ENCODE results near the gene GPC4.

Gene GPC4

DNA sequence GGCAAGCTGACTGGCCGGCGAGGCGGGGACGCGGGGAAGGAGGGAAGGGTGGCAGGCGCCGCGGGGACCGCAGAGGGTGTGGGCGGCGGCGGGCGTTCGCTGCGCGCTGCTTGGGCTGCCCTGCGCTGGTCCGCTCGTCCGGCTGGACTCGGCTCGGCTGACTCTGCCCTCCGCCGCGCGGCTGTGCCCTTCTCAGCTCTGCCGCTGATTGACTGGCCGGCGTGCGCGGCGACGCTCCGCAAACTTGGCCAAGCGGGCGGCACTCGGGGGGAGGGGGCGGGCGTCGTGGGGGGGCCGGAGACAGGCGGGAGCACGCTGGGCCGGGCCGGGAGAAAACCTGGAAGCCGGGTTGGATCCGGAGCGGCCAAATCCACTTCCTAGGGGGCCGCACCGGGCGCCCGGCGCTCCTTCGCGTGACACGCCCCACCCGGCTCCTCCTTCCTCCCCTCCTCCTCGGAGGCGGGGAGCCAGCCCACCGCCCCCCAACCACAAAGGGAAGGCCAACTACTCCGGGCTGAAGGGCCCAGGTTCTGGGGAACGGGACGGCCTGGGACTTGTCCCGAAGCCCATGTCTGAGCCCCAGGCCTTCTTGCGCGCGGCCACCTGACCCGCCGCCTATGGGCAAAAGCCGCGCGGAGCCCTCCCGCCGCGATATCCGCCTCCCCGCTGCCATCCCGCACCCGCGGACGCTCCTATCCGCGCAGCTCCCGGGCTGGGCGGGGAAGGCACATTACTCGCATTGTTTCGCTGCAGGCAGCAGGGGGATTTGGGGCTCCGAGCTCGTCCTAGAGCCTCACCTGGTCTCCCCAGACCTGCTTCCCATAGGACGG, at the start of gene GPC4:
TSS of gene GPC4 (minus strand) at position 214 of the 830 bp plus-strand sequence. CDS start 524 bp downstream, outside the sequence.
- in situ Hi-C loops (cut with HindIII; ENCODE audit: low pct_ligation_motif_present, low pct_unique_long_range_greater_than_20kb, low sequenced_read_pairs): no loop called here
- DNase-seq: peak; percentile 33

DNA sequence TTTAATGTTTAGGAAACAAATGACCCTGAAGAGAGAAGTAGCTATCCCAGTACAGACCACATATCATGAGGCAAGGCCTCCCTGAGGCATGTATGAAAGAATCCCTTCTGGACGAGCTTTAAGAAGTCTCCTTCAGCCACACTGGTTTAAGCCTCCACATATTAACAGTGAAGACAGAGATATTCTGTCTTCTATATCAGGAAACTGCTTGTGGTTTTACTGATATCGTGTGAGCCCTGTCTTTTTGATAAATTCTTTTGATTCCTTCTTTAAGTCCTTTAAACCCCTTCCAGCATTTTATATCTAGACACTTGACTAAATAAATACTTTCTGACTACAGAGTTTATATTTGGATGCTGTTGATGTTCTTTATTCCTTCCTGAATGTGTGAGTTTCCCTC, 45.9 kb upstream of the GPC4 start:
- DNase-seq: no peak
- in situ Hi-C loops (cut with HindIII; ENCODE audit: low pct_ligation_motif_present, low pct_unique_long_range_greater_than_20kb, low sequenced_read_pairs): no loop called here

DNA sequence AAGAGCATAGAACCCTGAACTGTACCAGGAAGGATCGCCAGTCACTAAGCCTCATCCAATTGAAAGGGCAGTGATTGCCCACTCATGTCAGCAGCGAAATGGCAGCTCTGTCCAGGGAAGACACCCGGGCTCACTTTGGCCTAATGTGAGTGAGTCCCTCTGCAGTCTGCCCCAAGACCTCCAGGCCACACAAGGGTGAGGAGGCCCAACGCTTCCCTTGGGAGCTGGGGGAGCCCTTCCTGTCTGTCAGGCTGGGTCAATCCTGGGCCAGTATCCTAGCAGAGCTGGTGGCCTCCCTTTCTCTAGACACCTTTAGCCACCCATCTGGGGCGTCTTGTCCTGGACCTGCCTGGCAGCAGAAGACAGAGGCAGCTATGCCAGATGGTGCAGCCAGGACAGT, 39.6 kb upstream of the GPC4 start:
- in situ Hi-C loops (cut with HindIII; ENCODE audit: low pct_ligation_motif_present, low pct_unique_long_range_greater_than_20kb, low sequenced_read_pairs): no loop called here
- no peak for DNase-seq

DNA sequence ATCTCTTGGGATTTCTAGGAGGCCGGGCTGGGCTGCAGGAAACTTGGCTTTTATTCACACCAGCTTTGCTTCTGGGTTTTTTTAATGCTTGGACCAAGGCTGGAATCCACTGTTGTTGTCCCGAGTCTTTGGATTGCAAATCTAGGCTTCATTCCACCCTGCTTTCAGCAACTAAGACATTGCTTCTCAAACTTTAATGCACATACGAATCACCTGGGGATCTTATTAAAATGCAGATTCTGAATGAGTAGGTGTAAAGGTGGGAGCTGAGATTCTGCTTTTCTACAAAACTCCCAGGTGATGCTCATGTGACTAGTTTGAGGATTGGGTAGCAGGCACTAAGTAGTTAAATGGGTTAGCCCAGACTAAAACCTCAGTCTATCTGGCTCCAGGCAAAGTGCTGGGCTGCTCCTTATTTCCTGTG, 39.2 kb upstream of the GPC4 start:
- no peak for DNase-seq
- in situ Hi-C loops (cut with HindIII; ENCODE audit: low pct_ligation_motif_present, low pct_unique_long_range_greater_than_20kb, low sequenced_read_pairs): no loop called here

DNA sequence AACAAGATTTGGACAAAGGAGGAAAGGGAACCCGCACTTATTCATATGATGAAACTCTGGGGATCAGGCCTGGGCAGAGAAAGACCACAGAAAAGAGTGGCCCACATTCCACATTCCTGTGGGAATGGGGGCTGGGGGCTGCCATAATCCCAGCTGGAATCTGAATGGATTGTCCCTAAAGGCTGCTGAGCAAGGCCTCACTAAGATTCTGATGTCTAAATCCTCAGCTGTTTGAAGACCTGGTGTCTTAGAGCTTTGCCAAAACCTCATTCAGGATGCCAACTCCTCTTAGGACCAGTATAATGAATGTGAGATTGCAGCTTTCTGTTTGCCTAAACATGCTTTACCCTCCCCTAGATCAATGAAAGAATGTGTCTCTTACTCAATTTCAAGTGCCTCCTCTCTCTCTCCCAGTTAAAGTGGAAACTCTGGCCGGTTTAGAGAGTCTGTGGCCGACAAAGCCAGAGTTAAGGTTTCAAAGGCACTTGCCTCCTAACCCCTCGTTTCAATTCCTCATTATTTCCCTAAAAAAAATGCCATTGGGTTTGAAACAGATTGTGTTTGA, 33.3 kb upstream of the GPC4 start:
- no peak for DNase-seq
- in situ Hi-C loops (cut with HindIII; ENCODE audit: low pct_ligation_motif_present, low pct_unique_long_range_greater_than_20kb, low sequenced_read_pairs): no loop called here

DNA sequence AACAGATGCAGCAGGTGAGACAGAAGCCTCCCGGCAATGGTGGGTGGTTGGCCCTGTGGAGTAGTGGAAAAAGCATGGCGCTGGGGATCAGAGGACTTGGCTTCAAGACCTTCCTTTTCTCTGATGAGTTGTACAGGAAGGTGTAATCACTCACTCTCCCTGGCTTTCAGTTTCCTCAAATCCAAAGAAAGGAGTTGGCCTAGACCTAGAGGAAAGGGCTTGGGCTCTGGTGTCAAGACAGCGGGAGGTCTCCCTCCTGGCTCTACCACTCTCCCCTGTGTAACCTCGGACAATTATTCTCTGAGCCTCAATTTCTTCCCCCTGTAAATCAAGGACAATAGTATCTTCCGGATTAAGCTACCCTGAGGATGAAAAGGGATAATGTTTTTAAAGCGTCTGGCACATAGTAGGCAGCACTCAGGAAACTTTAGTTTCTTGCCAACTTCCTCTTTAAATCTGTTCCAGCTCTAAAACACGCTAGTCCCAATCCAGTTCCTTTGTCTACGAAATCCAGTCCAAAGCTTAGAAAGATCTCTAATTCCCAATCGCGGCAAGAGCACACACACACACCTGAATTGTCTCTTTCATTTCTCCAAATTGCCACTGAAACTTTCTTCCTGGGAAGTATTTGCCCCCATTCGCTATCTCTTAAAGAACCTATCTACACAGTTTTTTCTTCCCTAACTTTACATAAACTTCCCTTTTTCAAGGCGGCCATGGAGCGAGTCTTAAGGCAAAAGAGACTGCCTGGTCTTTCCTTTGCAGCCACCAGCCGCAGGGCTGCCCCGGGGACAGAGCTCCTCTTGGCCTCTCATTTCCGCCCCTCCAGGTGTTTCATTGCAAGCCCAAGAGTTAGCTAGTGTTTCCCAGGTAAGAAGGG, 29.9 kb upstream of the GPC4 start:
- in situ Hi-C loops (cut with HindIII; ENCODE audit: low pct_ligation_motif_present, low pct_unique_long_range_greater_than_20kb, low sequenced_read_pairs): no loop called here
- peak; percentile 5 for DNase-seq

DNA sequence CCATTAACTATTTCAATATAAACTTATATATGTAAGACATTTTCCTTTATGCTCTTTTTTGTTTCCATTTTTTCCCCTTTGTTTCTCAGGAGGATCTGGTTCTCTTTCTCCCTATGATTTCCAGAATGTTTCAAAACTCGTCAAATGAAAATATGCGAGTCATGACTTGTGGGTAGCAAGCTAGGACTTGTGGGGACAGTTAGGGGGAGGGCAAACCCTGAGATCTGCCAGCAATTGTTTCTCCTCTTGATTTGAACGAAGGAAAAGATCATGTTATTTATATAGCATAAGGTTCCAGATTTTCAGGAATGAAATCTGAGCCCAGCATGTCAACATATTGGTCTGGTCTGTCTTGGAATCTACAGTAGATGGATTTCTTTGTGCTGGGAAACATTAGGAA, 28.9 kb upstream of the GPC4 start:
- in situ Hi-C loops (cut with HindIII; ENCODE audit: low pct_ligation_motif_present, low pct_unique_long_range_greater_than_20kb, low sequenced_read_pairs): no loop called here
- no peak for DNase-seq

DNA sequence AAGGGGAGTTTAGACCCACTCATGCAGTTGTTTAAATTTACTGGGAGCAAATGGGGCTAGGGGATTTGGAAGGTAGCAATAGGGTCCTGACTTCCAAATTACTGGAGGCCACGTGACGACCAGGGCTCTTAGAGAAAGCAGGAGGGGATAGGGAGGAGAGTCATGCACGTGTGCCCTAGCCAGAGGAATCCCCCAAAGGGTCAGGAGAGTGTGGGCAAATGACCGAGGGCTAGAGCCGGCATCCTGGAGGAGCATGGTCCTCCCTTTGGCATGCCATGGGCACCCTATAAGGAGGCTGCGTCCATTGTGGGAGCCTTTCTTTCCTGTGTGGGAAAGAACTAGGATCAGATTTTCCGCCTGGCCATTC, 25.5 kb upstream of the GPC4 start:
- no peak for DNase-seq
- in situ Hi-C loops (cut with HindIII; ENCODE audit: low pct_ligation_motif_present, low pct_unique_long_range_greater_than_20kb, low sequenced_read_pairs): no loop called here

DNA sequence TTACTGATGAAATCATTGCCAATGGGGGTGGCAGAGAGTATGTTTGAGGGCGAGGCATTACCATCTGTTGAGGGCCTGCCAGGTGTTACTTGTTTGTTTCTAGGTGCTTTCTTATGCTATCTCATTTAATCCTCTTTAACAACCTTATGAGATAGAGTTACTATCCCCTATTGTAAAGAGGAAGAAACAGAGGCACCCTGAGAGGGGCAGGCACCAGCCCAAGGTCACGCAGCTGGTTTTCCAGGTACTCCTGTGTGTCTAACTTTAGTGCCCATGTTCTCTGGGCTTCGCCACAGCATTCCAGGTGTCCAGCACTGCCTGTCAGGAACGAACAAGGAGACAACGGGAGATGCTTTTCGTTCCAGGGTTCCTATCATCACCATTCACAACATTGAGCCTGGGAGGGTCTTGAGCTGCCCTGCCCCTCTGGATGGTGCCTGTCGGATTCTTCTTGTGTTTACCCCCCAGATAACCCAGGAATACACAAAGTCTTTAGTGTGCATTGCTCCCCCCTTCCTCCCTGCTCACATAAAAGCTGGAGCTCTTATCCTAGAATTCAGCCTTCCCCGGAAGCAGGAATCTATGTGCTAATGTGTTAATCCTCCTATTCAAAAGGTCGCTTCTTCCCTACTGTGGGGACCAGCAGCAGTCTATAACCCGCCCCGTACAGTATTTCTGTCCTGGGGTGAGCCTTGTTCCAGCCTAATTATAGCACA, 24.9 kb upstream of the GPC4 start:
- in situ Hi-C loops (cut with HindIII; ENCODE audit: low pct_ligation_motif_present, low pct_unique_long_range_greater_than_20kb, low sequenced_read_pairs): no loop called here
- DNase-seq: no peak

DNA sequence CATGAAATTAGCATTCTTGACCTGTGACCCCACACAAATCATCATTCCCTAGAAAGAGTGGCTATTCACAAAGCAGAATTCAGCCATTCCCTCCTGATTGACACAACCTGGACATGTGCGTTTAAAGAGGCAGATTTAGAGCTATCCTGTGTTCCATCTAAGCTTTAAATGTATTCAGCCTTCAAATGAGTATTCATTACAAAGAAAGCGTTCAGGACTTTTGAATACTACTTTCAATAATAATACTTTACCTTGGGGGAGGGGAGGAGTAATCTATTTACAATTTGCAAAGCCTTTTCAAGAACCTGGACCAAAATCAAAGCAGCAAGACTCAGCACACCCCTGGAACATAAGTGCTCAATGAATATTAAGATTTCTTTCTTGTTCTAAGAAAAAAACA, 22.5 kb upstream of the GPC4 start:
- in situ Hi-C loops (cut with HindIII; ENCODE audit: low pct_ligation_motif_present, low pct_unique_long_range_greater_than_20kb, low sequenced_read_pairs): no loop called here
- no peak for DNase-seq

DNA sequence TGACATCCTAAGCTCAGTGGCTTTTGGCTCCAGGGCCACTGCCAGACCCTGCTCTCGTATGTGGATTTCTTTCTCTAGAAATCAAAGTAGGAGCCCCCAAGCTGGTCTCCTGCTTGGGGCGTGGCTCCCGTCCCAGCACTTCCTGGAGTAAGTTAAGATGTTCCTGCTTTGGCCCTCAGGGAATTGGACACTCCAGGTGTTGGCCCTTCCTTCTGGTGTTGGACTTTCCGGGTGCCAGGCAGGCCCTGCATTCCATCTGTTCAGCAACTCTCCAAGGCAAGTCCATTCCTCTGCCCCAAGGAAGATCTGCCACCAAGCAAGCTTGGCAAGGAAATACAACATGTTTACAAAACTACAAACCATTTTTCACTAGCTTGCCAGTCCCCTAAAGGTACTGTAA, 22.1 kb upstream of the GPC4 start:
- DNase-seq: no peak
- in situ Hi-C loops (cut with HindIII; ENCODE audit: low pct_ligation_motif_present, low pct_unique_long_range_greater_than_20kb, low sequenced_read_pairs): no loop called here

DNA sequence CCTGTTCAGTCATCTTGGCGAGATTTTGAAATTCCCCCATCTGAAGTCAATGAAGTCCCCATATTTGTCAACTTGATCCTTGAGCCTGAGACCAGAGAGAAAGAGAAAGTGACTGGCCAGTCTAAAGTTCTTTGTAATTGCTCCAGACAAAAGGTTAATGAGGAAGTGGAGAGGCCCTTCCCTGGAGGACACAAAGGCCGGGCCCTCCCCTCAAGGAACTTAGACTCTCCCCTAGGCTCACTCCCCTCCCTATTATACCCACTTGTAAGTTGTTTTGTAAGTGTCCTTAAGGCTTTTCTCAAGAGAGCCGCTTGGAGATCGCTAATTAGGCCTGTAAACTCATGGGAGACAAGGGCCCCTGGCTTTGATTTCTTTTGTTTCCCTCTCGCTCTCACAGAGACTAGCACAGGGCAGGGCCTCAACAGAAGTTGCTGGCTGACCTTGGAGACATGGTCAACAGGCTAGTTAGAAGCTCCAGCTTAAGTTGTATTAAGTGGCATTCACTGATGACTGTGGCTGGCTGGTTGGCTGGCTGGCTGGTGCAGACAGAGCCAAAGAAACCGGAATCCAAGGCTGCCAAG, 20.3 kb upstream of the GPC4 start:
- no peak for DNase-seq
- in situ Hi-C loops (cut with HindIII; ENCODE audit: low pct_ligation_motif_present, low pct_unique_long_range_greater_than_20kb, low sequenced_read_pairs): no loop called here

DNA sequence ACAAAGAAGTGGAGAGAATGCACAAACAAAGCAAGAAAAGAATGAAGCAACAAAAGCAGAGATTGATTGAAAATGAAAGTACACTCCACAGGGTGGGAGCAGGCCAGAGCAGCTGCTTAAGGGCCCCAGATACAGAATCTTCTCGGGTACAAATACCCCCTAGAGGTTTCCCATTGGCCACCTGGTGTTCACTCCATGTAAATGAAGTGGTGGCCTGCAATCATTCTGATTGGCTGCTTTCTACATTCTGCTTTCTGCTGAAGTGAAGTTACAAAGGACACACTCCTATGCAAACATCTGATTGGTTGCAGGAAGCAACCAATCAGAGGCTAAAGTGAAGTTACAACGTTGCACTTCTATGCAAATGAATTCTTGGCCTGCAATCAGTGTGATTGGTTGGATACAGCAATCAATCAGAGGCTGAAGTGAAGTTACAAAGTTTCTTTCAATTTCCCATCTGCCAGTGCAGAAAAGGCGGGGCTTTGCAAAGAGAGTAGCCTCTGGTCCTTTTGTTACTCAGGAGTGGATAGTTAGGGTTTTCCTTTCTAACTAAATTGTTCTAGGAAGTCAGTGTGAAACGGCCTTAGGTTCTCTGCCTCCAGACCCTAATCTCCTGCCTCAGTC, 19.0 kb upstream of the GPC4 start:
- in situ Hi-C loops (cut with HindIII; ENCODE audit: low pct_ligation_motif_present, low pct_unique_long_range_greater_than_20kb, low sequenced_read_pairs): no loop called here
- peak; percentile 7 for DNase-seq

DNA sequence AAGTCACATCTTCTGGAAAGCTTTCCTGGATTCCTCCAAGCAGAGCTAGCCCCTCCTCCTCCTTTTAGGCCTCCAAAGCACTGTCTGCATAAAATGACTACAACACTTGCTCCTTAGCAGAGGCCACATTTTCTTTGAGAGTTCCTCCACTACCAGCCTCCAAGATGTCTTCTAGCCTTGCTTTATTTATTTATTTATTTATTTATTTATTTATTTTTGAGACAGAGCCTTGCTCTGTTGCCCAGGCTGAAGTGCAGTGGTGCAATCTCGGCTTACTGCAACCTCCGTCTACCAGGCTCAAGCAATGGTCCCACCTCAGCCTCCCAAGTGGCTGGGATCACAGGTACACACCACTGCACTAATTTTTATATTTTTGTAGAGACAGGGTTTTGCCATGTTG, 4.6 kb upstream of the GPC4 start:
- no peak for DNase-seq
- in situ Hi-C loops (cut with HindIII; ENCODE audit: low pct_ligation_motif_present, low pct_unique_long_range_greater_than_20kb, low sequenced_read_pairs): no loop called here

DNA sequence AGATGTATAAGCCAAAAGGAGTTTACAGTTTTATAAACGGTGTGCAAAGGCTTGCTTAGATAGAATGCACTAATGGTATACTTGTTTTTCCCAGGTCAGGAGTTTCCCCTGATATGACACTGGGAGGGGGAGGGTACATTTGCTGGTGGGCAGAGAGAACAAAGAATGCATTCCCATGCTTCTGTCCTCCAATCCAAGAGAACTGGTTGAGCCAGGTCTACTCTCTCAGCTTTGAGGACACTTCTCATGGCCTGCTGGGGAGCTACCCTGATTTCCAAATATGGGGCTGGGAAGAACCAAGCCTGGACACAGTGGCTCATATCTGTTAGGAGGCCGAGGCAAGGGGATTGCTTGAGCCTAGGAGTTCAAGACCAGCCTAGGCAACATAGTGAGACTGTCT, 3.3 kb upstream of the GPC4 start:
- no peak for DNase-seq
- in situ Hi-C loops (cut with HindIII; ENCODE audit: low pct_ligation_motif_present, low pct_unique_long_range_greater_than_20kb, low sequenced_read_pairs): no loop called here

DNA sequence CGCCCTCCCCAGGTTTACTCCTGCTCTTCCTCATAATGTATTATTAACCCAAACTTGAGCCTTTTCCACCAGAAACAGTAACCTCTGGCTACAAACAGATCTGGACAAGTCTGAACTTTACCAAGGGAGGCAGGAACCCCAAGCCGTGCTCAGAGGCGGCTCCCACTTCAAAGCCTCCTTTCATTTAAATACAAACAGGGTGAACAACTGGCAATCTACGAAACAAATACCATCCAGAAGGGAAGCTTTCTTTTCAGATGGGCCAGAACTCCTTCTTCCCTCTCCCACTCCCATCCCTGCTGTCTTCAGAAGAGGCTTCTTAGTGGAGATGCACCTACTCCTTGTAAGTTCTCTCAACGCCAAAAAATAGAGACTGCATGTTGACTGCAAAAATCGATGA, 2.1 kb upstream of the GPC4 start:
- in situ Hi-C loops (cut with HindIII; ENCODE audit: low pct_ligation_motif_present, low pct_unique_long_range_greater_than_20kb, low sequenced_read_pairs): no loop called here

DNA sequence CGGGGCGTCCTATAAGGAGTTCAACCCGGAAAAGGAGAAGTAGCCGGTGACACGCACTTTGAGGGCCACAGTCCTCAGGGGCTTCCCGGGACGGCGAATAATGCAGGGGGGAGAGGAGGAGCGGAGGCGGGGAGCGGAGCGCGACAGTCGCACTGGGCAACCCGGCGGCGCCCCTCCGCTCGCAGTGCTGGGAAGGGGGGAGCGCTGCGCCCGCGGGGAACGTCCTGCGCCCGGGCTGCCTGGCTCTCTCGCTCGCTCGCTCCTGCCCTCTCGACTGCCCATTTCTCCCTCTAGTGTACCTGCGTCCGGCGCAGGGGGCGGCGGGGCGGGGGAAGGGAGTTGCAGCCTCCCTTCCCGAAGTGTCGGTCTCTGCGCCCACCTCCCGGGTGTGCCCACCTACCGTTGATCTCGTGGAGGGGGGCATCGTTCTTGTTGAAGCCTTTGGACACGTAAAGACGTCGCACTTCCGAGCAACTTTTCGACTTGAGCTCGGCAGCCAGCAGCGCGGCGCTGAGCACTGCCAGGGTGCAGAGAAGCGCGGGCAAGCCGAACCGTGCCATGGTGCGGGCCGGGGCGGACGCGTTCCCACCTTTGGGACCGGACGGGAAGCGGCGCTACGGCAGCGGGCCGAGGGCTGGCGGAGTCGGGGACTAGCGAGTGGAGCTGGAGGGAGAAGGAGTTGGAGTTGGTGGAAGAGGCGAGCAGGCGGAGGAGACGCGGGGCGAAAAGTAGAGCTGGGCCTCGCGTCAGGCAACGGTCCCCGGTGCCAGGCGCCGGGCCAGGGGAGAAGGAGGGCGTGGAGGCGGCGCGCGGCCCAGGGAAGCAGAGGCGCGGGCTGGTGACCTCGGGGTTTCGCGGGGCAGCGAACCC, 648 bp downstream of the GPC4 start:
- peak; percentile 0 for DNase-seq
- in situ Hi-C loops (cut with HindIII; ENCODE audit: low pct_ligation_motif_present, low pct_unique_long_range_greater_than_20kb, low sequenced_read_pairs): no loop called here

More for the DNA sequence above, 2.1 kb upstream of the GPC4 start:
- no peak for DNase-seq
